Memory B cell (primary cell): Measurements from ENCODE around the gene JMJD4.

Experiments
- ATAC-seq: fragments of 150-1000 bp; cut with Tn5 transposase; 2 replicates; pipeline ENCODE4 v1.10.0; 2021; ENCODE audit warnings: low read depth, mild to moderate bottlenecking, moderate library complexity
- DNase-seq, 2 donors: peaks; one replicate each; pipeline ENCODE4 v3.0.0; 2022; ENCODE audit warnings: low spot score in 2 of 2
- H3K27ac Mint-ChIP-seq: one replicate; pipeline ENCODE4 v1.8.0; 2022; ENCODE audit warnings: mild to moderate bottlenecking, moderate library complexity, mixed read lengths
- H3K27me3 Mint-ChIP-seq: one replicate; pipeline ENCODE4 v1.8.0; 2022; ENCODE audit warnings: mixed read lengths
- H3K36me3 Mint-ChIP-seq: one replicate; pipeline ENCODE4 v1.8.0; 2022; ENCODE audit warnings: mild to moderate bottlenecking, mixed read lengths
- H3K4me1 Mint-ChIP-seq: one replicate; pipeline ENCODE4 v1.8.0; 2022; ENCODE audit warnings: mixed read lengths
- H3K4me3 Mint-ChIP-seq: one replicate; pipeline ENCODE4 v1.8.0; 2022; ENCODE audit warnings: mild to moderate bottlenecking, moderate library complexity, mixed read lengths
- H3K9me3 Mint-ChIP-seq: one replicate; pipeline ENCODE4 v1.8.0; 2022; ENCODE audit warnings: mixed read lengths

JMJD4 gene

DNA sequence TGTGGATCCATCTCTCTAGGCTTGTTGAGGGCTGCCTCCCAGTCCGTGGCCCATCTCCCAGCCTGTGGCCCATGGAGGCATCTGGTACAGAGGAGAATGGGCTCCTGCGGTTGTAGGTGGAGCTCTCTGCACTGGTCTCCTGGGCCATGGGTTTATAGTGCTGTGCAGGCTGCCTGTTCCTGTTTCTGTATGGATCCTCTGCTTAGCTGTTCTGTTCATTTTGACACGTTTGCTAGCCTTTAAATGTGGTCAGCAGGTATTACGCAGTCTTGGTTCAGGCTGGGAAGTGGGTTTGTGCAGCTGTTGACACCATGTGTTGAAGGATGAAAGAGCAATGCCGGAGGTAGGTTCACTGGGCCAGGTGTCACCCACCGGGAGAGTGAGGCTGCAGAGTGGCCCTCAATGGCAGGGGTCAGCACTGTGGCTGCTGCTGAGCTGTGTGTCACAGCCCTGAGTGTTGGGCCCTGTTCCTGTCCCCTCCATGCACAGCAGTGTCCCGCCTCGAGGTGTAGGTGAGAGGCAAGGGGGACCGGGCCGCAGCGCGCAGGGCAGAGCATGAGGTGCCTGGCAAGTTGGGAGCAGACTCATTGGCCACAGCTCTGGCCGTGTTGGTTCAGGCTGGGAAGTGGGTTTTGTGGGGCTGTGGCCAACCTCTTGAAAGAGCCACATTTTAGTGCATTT, 39.1 kb upstream of the JMJD4 start:
- H3K4me3 Mint-ChIP-seq, result no peak overlapping the region
- H3K27me3 Mint-ChIP-seq, result no peaks in the 10 kb centered on the region
- no peaks in the 10 kb centered on the region for H3K4me1 Mint-ChIP-seq
- no peaks in the 10 kb centered on the region for H3K9me3 Mint-ChIP-seq
- ATAC-seq, result no peak
- DNase-seq, result no peak
- H3K36me3 Mint-ChIP-seq, result peaks cover 11% of the 10 kb centered on the region
- no peak overlapping the region for H3K27ac Mint-ChIP-seq

DNA sequence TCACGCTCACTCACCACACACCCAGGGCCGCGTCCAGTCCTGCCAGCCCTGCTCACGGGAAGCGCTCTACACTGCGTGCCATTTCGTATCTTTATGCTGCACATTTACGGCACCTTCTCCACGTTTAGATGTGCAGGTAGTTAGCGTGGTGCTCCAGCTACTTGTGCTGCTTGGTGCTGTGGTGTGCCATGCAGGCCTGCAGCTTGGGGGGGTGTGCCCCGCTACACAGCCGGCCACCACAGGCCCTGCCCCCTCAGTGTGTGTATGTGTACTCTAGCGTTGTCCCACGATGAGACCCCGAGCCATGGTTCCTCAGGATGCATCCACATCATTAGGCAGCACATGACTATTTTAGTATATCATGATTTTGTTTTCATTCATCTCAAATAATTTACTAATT, 38.5 kb upstream of the JMJD4 start:
- Mint-ChIP-seq H3K4me1 (peaks cover 2% of the 10 kb centered on the region), H3K4me3 (no peak overlapping the region), H3K27ac (no peak overlapping the region), H3K9me3 (no peaks in the 10 kb centered on the region), H3K36me3 (peaks cover 13% of the 10 kb centered on the region), H3K27me3 (no peaks in the 10 kb centered on the region)
- no peak for DNase-seq
- no peak for ATAC-seq

DNA sequence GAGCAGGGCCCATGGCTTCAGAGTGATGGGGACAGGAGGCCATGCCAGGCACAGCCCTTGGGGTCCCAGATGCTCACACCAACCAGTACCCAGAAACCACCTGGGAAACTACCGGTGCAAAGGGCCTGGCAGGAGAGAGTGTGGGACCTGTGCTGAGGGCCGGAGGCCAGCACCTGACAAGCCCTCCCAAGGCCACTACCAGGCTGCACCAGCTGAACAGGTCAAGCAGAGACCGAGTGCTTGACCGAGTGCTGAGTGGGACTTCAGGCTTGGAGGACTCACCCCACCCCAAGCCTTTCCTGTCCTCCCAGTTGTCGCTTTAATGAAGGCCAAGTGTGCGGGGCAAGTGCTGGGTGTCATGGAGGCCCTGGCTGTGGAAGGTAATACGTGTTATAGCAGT, 36.7 kb upstream of the JMJD4 start:
- no peak overlapping the region for H3K27ac Mint-ChIP-seq
- no peaks in the 10 kb centered on the region for H3K9me3 Mint-ChIP-seq
- peaks cover 9% of the 10 kb centered on the region for H3K4me1 Mint-ChIP-seq
- no peak overlapping the region for H3K4me3 Mint-ChIP-seq
- H3K27me3 Mint-ChIP-seq, result no peaks in the 10 kb centered on the region
- H3K36me3 Mint-ChIP-seq, result peaks cover 20% of the 10 kb centered on the region
- ATAC-seq (no peak), DNase-seq (no peak)

DNA sequence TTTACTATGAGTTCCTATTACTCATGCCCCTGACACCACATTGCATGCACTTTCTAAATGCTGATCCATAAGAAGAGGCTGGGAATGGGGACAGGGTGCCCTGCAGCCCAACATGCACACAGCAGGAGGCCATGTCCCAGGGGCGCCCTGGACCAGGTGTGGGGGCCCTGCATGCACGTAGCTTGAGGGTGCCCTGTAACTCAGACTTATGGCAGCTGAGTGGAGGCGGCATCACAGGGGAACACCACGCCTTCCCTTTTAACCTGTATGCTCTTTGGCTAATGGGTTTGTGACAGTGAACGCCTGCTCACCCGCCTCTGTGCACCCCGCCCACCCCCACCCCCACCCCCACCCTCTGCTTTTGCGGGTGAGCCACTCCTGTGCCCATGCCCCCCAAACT, 36.2 kb upstream of the JMJD4 start:
- no peak for ATAC-seq
- peaks cover 20% of the 10 kb centered on the region for H3K36me3 Mint-ChIP-seq
- H3K9me3 Mint-ChIP-seq, result no peaks in the 10 kb centered on the region
- H3K4me3 Mint-ChIP-seq, result no peak overlapping the region
- DNase-seq, result no peak
- no peaks in the 10 kb centered on the region for H3K27me3 Mint-ChIP-seq
- peaks cover 10% of the 10 kb centered on the region for H3K4me1 Mint-ChIP-seq
- H3K27ac Mint-ChIP-seq, result no peak overlapping the region

DNA sequence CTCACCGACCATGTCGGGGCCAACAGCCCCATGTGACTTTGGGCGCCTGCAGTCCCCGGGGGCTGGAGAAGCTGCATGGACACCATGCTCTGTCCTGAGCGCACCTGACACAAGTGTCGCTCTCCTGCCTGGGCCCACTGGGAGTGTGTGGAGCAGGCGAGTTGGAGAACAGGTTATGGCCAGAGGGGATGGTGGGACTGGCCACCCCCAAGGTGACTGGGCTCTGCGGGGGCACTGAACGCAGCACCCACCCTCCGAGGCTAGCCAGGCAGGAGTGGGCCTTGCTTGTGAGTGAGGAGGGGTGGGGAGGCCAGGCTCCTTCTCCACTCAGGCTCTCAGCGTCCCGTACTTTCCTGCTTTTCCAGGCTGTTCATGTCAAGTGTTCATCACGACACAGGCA, 35.7 kb upstream of the JMJD4 start:
- Mint-ChIP-seq H3K4me1 (peaks cover 13% of the 10 kb centered on the region), H3K27me3 (no peaks in the 10 kb centered on the region), H3K27ac (no peak overlapping the region), H3K36me3 (peaks cover 20% of the 10 kb centered on the region), H3K4me3 (no peak overlapping the region), H3K9me3 (no peaks in the 10 kb centered on the region)
- DNase-seq (no peak), ATAC-seq (no peak)

DNA sequence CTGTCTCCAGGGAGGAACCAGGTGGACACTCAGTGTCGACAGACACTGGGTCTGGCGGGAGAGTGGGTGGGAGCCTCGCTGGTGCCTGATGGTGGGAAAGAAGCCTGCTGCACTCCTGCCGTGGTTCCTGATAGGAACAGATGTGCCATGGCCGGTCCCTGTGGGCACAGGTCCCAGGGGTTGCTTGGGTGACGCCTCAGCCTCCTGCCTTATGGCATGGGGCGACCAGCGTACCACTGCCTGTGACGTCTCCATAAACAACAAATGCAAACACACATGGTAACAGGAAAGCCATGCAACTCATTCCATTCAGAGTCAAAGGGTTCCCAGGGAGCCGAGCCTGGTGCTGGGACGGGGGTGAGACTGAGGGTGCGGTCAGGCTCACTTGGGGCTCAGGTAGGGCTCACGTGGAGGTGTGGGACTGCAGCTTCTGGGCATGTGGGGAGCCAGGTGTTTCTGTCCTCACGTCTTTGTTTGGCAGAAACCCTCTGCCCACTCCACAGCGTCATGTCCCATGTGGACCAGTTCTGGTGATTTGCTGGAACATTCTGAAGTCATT, 34.9 kb upstream of the JMJD4 start:
- no peak overlapping the region for H3K27ac Mint-ChIP-seq
- no peak for DNase-seq
- H3K27me3 Mint-ChIP-seq, result no peaks in the 10 kb centered on the region
- H3K4me3 Mint-ChIP-seq, result no peak overlapping the region
- H3K9me3 Mint-ChIP-seq, result no peaks in the 10 kb centered on the region
- peaks cover 20% of the 10 kb centered on the region for H3K36me3 Mint-ChIP-seq
- no peak for ATAC-seq
- peaks cover 16% of the 10 kb centered on the region for H3K4me1 Mint-ChIP-seq

DNA sequence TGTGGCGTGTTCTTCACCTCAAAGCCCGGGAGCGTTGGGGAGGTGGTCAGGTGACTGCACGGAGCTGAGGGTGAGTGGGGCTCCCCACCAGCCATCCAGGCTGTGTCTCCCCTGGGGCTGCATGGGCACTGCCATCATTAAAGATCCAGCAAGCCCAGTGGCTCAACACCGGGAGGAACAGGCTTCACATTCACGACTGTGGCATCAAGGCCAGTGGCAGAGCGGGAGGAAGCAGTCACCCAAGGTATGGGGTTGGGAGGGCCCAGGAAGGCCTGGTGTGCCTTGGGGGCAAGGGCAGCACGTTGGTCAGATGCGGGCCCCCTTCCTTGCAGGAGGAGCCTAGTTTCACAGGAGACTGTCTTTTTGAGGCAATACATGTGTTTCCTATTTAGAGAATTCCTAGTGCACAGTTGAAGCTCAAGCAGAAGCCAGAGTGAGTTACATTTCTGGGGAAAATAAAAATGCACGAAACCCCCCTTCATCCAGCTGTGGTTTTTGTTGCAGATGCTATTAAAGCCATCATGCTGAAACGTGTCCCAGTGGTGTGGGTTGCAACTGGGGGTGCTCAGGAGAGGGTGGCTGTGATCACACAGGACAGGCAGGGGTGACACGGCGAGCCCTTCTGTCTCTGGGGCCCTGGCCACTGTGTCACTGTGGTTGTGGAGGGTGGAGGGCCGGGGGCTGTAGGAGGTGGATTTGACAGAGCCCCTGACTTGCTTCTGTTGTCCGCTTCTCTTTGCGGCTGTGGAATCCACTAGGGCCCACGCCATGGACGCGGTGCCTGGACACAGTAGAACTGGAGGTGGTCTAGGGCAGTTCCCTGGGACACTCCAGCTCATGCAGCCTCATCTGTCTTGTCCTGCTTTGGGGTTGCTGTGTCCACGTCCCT, 34.2 kb upstream of the JMJD4 start:
- no peak overlapping the region for H3K27ac Mint-ChIP-seq
- no peak for ATAC-seq
- H3K4me3 Mint-ChIP-seq, result no peak overlapping the region
- H3K36me3 Mint-ChIP-seq, result peaks cover 20% of the 10 kb centered on the region
- H3K9me3 Mint-ChIP-seq, result no peaks in the 10 kb centered on the region
- no peaks in the 10 kb centered on the region for H3K27me3 Mint-ChIP-seq
- DNase-seq, result no peak
- peaks cover 16% of the 10 kb centered on the region for H3K4me1 Mint-ChIP-seq

DNA sequence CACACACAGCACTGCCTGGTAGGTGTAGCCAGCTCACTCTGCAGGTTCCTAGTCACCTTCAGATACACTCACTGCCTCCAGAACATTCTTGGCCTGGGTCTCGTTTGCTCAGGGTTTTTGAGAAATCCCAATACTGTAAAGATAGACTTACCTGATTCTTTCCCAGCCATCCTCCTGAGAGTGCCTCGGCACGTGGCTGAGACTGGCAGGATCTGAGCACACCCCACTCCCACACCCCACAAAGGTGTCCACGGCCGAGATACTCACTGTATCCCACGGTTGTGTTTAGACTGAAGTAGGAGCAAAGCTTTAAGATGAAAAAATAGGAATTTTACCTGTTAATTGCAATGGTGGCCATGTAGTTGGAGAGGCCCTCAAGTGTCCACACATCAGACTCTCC, 33.5 kb upstream of the JMJD4 start:
- no peak overlapping the region for H3K4me3 Mint-ChIP-seq
- no peak for DNase-seq
- H3K27ac Mint-ChIP-seq, result no peak overlapping the region
- peaks cover 16% of the 10 kb centered on the region for H3K4me1 Mint-ChIP-seq
- H3K9me3 Mint-ChIP-seq, result no peaks in the 10 kb centered on the region
- H3K27me3 Mint-ChIP-seq, result no peaks in the 10 kb centered on the region
- H3K36me3 Mint-ChIP-seq, result peaks cover 16% of the 10 kb centered on the region
- no peak for ATAC-seq

DNA sequence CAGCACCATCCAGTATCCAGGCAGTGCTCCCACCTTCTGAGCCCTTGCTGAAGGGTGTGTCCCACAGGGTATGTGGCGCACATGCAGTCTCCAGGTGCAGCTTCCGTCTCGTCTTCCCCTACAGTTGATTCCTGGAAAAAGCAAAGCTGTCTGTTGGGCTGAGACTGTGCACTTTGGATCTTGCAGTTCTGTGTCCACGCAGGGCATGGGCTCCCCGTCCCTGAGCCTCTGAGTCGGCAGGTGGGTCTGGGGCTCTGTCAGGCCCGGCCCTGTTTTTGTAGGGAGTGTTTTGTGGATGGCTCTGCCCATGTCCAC, 33.0 kb upstream of the JMJD4 start:
- ATAC-seq (no peak), DNase-seq (no peak)
- Mint-ChIP-seq H3K27ac (no peak overlapping the region), H3K27me3 (no peaks in the 10 kb centered on the region), H3K9me3 (no peaks in the 10 kb centered on the region), H3K36me3 (peaks cover 16% of the 10 kb centered on the region), H3K4me3 (no peak overlapping the region), H3K4me1 (peaks cover 16% of the 10 kb centered on the region)

DNA sequence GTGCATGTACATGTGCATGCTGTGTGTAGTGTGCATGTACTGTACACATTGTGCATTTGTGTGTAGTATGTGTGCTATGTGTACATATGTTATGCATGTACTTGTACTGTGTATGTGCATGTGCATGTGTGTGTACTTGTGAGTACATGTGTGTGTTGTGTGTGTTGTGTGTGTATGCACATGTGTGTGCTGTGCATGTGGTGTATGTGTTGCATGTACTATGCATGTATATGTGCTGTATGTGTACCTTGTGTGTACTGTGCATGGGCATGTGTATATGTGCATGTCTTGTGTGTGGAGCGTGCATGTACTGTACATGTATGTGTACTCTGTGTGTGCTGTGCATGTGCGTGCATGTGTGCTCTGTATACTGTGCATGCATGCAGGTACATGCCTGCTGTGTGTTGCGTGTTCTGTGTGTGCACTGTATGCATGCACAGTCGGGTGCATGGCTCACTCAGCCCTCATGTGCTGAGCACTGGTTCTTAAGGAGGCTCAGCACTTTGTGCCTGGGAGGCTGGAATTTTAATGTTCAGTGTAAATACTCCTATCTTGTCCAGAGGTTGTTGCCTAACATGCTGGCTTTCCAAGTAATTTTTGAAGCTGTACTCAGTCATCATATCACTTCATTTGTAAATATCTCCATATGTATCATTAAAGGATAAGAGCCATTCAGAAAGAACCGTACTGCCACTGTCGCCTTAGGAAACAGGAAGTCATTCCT, 32.5 kb upstream of the JMJD4 start:
- no peak overlapping the region for H3K27ac Mint-ChIP-seq
- no peak for ATAC-seq
- no peaks in the 10 kb centered on the region for H3K27me3 Mint-ChIP-seq
- no peaks in the 10 kb centered on the region for H3K9me3 Mint-ChIP-seq
- no peak overlapping the region for H3K4me3 Mint-ChIP-seq
- peaks cover 16% of the 10 kb centered on the region for H3K36me3 Mint-ChIP-seq
- no peak for DNase-seq
- H3K4me1 Mint-ChIP-seq, result peaks cover 18% of the 10 kb centered on the region

DNA sequence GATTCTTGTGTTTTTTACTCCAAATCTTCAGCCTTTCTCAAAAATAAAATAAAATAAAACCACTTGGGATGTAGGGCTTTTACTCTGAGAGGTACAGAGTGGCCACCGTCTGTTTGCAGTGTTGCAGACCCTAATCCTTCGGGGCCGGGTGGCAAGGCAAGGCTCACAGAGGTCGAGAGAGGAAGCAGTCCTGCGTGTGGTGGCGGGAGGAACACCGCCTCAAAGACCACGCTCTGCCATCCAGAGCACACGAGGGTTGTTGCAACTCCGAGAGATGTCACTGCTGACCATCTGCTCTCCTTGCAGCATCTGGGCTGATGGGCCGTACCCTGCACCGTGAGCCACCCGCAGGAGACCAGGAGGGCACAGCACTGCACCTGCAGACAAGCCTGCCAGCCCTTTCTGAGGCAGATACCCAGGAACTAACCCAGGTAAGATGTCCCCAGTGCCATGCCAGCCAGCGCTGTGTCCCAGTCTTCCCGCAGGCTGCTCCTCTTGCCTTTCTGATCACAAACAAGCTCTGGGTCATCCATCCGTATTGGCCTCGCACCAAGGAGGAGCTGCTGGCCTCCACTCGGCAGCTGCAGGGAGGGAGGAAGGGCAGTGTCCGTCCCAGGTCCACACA, 31.7 kb upstream of the JMJD4 start:
- Mint-ChIP-seq H3K36me3 (peaks cover 15% of the 10 kb centered on the region), H3K9me3 (no peaks in the 10 kb centered on the region), H3K4me3 (no peak overlapping the region), H3K27ac (no peak overlapping the region), H3K4me1 (peaks cover 21% of the 10 kb centered on the region), H3K27me3 (no peaks in the 10 kb centered on the region)
- DNase-seq, result no peak
- ATAC-seq, result no peak

DNA sequence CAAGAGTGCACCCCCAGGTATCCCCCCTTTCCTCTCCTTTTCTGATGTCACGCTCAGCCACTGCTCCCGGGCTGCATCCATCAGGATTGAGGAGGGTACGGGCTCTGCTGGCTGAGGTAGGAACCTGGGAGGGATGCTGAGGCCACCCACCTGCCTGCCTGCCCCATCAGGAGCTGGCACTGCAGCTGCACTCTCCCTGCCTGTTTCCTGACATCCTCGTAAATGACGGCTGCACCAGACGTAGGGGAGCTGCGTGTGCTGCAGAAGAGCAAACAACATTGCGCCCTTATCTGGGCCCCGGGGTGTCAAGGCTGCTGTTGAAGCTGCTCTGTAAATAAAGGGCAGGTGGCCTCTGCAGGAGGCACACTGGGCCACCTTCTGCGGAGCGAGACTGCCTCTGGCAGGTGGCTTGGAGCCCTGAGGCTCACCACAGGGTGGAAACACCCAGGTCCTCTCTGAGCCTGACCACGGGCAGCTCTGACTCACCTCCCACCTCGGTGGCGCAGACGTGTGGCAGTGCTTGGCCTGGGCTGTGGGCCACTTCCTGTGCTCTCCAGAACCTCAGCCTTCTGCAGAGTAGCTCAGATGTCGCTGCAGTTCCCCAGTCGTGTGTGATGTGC, 31.0 kb upstream of the JMJD4 start:
- ATAC-seq (peak; percentile 23), DNase-seq (no peak)
- Mint-ChIP-seq H3K27me3 (no peaks in the 10 kb centered on the region), H3K4me1 (peaks cover 24% of the 10 kb centered on the region), H3K4me3 (no peak overlapping the region), H3K36me3 (peaks cover 19% of the 10 kb centered on the region), H3K9me3 (no peaks in the 10 kb centered on the region), H3K27ac (no peak overlapping the region)

DNA sequence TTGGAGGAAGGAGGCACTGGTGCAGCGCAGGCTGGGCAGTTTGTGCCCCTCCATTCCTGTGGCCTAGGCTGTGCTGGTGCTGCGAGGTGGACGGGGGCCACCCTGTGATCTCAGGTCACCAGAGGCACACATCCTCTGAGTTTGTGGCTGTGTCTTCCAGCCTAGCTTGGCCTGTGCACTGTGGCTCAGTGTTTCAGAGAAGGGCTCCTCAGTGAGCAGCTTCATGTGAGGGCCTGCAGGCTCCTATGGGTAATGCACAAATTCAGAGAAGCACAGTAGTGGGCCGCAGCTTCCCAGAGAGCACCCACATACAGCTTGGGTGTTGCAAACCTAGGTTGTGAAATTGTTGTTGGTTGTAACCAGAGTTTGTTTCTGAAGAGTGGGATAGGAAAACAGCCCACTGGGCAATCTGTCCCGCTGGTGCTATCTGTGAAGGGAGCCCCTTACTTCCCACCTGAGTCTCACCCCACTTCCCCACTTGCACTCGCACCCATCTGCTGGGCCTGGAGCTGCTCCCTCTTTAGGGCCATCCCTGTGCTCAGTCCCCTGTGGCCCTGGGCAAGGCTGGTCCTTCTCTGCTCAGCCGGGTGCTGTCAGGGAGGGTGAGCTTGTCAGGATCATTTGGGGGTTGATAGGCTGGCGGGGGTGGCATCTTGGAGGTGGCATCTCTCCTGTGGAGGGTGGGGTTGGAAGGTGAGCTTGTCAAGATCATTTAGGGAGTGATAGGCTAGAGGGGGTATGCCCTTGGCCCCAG, 30.3 kb upstream of the JMJD4 start:
- no peak for ATAC-seq
- no peaks in the 10 kb centered on the region for H3K27me3 Mint-ChIP-seq
- H3K36me3 Mint-ChIP-seq, result peaks cover 19% of the 10 kb centered on the region
- H3K27ac Mint-ChIP-seq, result no peak overlapping the region
- no peak overlapping the region for H3K4me3 Mint-ChIP-seq
- no peak for DNase-seq
- H3K9me3 Mint-ChIP-seq, result no peaks in the 10 kb centered on the region
- H3K4me1 Mint-ChIP-seq, result peaks cover 26% of the 10 kb centered on the region
